ES-I3 (cell line): ENCODE data around the gene SIK3.
"Not testable (repeated sequence)": the region's sequence is repeated elsewhere in the genome, so short reads cannot be mapped to it uniquely, and the experiment has no call there.

ENCODE experiments used
- H3K36me3 ChIP-seq: 2 replicates; pipeline ENCODE4 v1.6.1; 2013; ENCODE audit warnings: mild to moderate bottlenecking, low read length, control low read depth, moderate library complexity; ENCODE audit not compliant: insufficient read depth
- H3K4me1 ChIP-seq: 2 replicates; pipeline ENCODE4 v1.6.1; 2013; ENCODE audit warnings: mild to moderate bottlenecking, control low read depth, low read length; ENCODE audit not compliant: insufficient read depth
- H3K9ac ChIP-seq: 2 replicates; pipeline ENCODE4 v1.6.1; 2013; ENCODE audit warnings: low read depth, mild to moderate bottlenecking, low read length, moderate library complexity
- H3K9me3 ChIP-seq: 2 replicates; pipeline ENCODE4 v1.6.1; 2013; ENCODE audit warnings: mild to moderate bottlenecking, low read length, moderate library complexity; ENCODE audit not compliant: control insufficient read depth, insufficient read depth

Gene SIK3

DNA sequence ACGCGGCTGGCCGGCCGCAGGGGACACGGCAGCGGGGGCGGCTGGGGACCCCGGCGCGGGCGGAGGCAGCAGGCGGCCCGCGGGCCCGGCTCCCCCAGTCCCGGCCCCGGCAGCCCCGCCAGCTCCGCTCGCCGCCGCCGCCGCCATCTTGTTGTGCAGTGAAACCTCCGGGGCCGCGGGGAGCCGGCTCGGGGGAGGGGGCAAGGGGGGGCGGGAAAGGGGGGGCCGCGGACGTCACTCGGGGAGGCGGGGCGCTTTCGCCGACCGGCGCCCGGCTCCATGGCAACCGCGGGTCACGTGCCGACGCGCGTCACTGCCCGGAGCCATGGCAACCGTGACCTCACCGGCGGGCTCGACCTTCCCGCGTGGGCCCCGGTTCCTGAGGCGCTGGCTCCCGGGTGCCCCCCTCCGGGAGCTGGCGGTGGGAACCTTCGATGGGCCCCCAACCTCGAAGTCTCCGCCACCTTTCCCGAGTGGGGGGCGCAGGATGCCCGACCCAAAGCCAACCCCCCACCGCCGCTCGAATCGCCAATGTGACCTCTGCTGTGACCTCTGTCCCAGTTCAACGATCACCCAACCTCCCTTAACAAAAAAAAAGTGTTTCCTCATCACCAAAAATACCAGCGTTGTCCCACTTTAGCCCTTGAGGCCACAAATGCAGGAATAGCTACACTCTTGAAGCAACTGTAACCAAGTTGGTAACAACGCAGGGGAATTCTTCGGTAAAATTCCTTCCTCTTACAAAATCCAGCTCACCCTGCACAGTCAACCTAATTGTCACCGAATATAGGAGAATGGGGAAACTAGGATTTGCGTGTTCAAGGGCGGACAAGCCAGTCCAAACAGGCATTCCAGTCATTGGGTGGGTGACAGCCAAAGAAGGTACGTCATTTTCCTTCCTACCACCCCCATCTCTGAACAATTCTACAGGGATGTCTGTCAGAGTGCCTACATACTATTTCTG lies at the start of gene SIK3:
Gene SIK3, minus strand, starts transcription at position 160 of the 964 bp plus-strand sequence. Its CDS starts 13 bp downstream, at position 147.
- no peaks in the 10 kb centered on the region for H3K9me3 ChIP-seq
- H3K36me3 ChIP-seq = no peaks in the 10 kb centered on the region
- H3K9ac ChIP-seq = peak within 1 kb of the TSS; percentile 90
- H3K4me1 ChIP-seq = peaks cover 23% of the 10 kb centered on the region

DNA sequence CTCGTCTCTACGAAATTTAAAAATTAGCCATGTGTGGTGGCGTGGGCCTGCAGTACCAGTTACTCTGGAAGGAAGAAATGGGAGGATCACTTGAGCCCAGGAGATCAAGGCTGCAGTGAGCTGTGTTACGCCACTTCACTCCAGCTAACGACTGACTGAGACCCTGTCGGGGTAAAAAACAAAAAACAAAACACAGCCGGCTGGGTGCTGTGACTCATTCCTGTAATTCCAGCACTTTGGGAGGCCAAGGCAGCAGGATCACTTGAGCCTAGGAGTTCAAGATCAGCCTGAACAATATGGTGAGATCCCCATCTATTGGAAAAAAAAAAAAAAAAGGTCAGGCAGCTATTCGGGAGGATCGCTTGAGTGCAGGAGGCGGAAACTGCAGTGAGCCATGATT lies 48.3 kb upstream of the SIK3 start:
- H3K9ac ChIP-seq = no peak overlapping the region
- H3K36me3 ChIP-seq = peaks cover 12% of the 10 kb centered on the region
- peaks cover 11% of the 10 kb centered on the region; the same call in 1 of the 2 replicates for H3K4me1 ChIP-seq
- no peaks in the 10 kb centered on the region for H3K9me3 ChIP-seq

DNA sequence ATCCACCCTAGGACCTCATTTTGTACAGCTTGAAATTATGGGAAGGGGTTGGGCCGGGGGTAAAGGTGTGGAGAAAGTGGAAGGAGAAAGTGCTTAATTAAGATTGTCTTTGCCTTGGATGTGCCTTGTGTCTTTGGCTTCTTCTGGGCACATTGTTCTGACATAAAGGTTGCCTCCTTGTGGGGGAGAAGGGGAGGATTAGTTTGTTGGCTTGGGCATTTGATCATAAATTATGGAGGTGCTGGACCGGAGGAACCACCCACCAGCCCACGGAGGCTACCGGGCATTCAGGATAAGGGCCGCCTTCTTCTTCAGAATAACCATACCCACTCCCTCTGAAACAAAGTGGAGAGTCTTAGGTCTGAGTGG lies 47.1 kb upstream of the SIK3 start:
- H3K4me1 ChIP-seq = peaks cover 11% of the 10 kb centered on the region; the same call in 1 of the 2 replicates
- H3K36me3 ChIP-seq = peaks cover 12% of the 10 kb centered on the region
- no peaks in the 10 kb centered on the region for H3K9me3 ChIP-seq
- peak overlapping the region; percentile 99 for H3K9ac ChIP-seq

DNA sequence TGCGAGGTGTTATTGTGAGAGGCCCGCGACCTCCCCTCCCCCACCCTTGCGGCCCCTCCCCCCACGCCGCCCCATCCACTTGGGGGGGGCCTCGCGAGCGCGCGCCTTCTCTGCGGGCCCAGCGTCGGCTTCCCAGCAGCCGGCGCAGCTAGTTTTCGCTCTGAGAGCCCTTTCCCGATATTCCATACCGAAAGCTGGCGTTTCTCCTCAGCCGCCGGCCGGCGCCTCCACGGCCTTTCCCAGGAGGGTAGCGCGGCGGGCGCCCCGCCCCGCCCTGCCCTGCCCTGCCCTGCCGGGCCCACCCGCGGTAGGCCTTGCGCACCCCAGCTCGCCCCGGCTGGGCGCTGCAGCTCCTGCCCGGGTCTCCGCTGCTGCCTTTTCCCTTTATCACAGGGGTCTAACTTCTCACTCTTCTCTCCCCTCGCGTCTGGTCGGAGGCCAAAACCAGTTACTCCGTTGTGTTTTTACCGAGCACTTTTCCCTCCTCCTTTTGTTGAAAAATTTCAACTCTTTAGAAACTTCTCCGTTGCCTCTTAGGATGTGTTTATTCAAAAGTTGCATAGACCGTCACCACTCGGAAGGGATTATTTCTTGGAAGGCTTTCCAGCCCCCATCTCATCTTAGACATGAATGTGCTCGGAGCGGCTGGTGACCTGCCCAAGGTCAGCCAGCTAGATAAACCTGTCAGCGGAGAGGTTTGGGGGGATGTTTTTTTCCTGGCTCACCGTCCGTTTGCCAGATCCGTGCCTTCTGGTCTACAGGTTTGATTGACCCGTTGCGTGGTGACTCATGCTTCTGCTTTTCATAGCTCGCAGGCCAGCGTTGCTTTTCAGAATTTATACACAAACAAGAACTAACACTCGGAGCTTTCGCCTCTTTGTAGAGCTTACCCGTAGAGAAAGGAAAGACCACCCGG lies 46.5 kb upstream of the SIK3 start:
- H3K9ac ChIP-seq = peak overlapping the region; percentile 99
- no peaks in the 10 kb centered on the region for H3K9me3 ChIP-seq
- H3K4me1 ChIP-seq = peaks cover 11% of the 10 kb centered on the region; the same call in 1 of the 2 replicates
- peaks cover 12% of the 10 kb centered on the region for H3K36me3 ChIP-seq

DNA sequence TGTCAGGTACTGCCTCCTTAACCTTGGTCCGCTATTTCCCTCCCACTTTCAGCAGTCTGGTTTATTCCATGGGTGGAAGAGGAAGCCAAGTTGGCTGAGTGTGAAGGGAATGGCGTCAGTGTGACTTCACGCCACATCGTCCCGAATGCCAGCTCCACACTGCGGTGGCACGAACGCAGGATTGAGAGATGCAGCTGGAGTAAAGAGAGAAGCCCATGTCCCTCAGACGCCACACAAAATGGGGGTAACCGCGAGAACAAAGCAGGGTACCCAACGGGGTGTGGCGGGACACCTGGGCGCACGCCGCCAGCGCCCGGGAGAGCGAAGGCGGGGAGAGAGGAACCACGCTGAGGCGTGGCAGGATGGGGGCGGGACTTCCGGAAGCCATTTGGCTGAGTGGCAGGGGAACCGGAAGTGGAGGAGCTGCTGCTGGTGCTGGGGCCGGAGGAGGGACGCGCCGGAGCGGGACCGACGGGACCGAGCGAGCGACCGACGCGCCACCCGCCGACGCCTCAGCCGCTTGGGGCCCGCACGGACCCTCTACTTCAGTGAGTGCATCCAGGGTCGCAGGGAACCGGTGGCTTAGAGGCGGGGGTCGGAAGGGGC lies 45.7 kb upstream of the SIK3 start, which contains the start of gene PAFAH1B2:
Gene PAFAH1B2, plus strand, starts transcription at position 417 of the 606 bp plus-strand sequence. CDS start 8,161 bp downstream, outside the sequence.
- Histone ChIP-seq H3K9me3 (no peaks in the 10 kb centered on the region), H3K9ac (peak within 1 kb of the TSS; percentile 99), H3K36me3 (peaks cover 12% of the 10 kb centered on the region), H3K4me1 (peaks cover 11% of the 10 kb centered on the region; the same call in 1 of the 2 replicates)

DNA sequence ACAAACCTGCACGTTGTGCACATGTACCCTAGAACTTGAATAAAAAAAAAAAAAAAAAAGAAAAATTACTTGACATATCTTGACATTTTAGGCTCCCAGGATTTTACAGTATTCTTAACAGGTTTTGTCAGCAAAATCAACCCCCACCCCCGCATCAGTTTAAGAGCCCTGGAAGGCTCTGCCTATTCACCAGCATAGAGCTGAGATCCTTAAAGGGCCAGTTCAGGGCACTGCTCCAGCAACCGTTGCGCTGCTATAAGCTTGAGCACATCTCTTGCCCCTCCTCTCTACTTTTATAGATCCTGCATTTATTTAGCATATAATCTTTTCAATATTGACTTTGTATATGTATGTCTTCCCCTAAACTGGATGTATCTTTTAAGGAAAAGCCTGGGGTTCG lies 45.2 kb upstream of the SIK3 start:
- H3K9me3 ChIP-seq = no peaks in the 10 kb centered on the region
- peaks cover 11% of the 10 kb centered on the region; the same call in 1 of the 2 replicates for H3K4me1 ChIP-seq
- peaks cover 12% of the 10 kb centered on the region for H3K36me3 ChIP-seq
- peak overlapping the region; percentile 99 for H3K9ac ChIP-seq

DNA sequence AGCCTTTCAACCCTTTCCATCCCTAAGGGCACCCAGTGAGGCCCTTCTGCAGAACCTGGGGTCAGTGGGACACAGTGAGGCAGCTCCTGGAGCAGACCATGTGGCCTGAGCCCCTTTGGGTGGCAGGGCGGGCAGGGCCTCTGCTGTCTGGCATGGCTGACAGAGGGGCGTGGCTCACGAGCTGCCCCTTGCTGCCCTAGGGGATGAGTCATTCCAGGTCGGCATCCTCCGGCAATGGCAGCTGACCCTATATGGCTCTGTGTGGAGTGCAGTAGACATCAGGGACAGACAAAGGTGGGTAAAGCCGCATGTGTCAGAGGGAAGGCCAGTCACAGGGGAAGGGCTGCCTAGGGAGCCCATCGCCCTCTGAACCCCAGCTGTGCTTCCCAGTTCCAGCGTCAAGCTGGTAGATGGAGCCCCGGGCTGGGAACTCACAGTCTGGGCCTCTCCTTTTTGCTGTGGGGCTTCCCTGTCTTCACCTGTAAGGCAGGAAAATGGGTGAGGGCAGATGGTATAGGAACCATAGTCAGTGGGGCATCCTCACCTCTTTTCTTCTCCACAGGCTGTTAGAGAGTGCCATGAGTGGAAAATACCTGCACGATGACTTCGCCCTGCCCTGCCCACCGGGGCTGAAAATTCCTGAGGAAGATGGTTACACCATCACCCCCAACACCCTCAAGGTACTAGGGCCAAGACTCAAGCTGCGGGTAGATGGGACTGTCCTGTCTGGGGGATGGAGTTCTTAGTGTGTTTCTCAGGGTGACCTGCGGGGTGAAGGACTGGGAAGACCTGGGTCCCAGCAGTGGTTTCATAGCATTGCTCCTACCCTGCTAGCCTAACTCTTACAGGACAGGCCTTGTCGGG lies 39.2 kb upstream of the SIK3 start:
- H3K9ac ChIP-seq, H3K4me1 ChIP-seq, H3K36me3 ChIP-seq, H3K9me3 ChIP-seq: not testable (repeated sequence)

DNA sequence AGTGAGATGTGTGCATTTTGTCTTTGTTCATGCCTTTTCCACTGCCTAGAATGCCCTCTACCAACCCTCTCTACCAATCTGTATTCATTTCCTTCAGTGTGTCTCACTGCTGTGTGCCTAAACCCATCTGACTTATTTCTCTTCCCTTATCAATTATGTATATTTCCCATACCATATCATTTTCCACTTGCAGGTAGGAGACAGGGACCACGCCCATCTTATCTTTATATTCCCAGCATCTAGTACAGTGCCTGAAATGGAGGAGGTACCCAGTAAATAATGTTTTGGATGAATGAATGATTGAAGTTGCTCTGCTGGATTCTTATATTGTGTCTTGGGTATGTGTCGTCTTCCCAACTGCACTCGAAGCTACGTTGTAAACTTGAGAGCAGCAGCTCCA lies 36.8 kb upstream of the SIK3 start:
- H3K9ac ChIP-seq, H3K4me1 ChIP-seq, H3K9me3 ChIP-seq, H3K36me3 ChIP-seq: not testable (repeated sequence)

DNA sequence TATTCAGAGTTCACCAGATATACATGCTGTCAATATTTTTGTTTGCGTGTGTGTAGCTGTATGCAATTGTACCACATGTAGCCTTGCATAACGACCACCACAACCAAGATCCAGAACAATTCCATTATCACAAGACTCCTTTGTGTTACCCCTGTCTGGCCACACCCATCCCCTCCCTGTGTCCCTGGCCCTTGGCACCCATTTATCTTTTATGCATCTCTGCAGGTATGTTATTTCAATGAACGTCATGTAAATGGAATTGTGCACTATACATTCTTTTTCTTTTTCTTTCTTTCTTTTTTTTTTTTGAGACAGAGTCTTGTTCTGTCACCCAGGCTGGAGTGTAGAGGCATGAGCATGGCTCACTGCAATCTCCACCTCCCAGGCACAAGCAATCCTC lies 36.2 kb upstream of the SIK3 start:
- Histone ChIP-seq H3K9ac (no peak overlapping the region), H3K36me3 (no peaks in the 10 kb centered on the region), H3K9me3 (no peaks in the 10 kb centered on the region), H3K4me1 (peaks cover 4% of the 10 kb centered on the region; the same call in 1 of the 2 replicates)

DNA sequence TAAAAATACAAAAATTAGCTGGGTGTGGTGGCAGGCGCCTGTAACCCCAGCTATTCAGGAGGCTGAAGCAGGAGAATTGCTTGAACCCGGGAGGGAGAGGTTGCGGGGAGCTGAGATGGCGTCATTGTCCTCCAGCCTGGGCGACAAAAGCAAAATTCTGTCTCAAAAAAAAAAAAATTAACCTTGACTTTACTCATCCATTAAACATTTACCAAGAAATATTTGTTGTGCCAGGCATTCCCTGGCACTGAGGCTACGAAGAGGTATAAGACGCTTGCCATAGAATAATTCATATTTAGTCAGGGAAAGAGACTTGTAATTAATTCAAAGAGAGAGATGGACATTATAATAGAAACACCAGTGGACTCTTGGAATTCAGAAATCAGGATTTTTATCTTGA lies 32.7 kb upstream of the SIK3 start:
- Histone ChIP-seq H3K9me3 (no peaks in the 10 kb centered on the region), H3K4me1 (no peaks in the 10 kb centered on the region), H3K9ac (no peak overlapping the region), H3K36me3 (no peaks in the 10 kb centered on the region)

DNA sequence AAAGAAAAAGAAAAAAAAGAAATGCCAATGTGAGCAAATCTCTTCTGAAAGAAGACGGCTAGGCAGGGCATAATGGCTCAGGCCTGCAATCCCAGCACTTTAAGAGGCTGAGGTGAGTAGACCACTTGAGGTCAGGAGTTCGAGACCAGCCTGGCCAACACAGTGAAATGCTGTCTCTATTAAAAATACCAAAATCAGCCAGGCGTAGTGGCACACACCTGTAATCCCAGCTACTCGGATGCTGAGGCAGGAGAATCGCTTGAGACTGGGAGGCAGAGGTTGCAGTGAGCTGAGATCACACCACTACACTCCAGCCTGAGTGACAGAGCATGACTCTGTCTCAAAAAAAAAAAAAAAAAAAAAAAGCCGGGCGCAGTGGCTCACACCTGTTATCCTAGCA lies 32.2 kb upstream of the SIK3 start:
- not testable (repeated sequence) for H3K9ac ChIP-seq, H3K9me3 ChIP-seq, H3K36me3 ChIP-seq, H3K4me1 ChIP-seq

DNA sequence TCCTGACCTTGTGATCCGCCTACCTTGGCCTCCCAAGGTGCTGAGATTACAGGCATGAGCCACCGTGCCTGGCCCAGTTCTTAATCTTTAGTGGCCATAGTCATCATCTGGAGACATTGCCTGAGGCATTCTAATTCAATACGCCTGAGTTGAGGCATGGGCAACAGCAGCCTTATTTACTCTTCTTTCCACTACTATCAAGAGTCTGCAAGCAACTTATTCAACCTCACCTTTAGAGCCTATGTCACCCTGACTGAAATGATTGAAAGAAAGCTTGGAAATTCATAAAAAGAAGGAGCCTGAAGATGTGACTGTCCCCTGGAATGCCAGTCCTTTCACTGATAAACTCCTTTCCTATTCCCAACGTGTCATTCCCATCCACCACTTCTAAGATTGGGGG lies 30.1 kb upstream of the SIK3 start:
- H3K9ac ChIP-seq = no peak overlapping the region
- no peaks in the 10 kb centered on the region for H3K4me1 ChIP-seq
- no peaks in the 10 kb centered on the region for H3K36me3 ChIP-seq
- H3K9me3 ChIP-seq = no peaks in the 10 kb centered on the region

DNA sequence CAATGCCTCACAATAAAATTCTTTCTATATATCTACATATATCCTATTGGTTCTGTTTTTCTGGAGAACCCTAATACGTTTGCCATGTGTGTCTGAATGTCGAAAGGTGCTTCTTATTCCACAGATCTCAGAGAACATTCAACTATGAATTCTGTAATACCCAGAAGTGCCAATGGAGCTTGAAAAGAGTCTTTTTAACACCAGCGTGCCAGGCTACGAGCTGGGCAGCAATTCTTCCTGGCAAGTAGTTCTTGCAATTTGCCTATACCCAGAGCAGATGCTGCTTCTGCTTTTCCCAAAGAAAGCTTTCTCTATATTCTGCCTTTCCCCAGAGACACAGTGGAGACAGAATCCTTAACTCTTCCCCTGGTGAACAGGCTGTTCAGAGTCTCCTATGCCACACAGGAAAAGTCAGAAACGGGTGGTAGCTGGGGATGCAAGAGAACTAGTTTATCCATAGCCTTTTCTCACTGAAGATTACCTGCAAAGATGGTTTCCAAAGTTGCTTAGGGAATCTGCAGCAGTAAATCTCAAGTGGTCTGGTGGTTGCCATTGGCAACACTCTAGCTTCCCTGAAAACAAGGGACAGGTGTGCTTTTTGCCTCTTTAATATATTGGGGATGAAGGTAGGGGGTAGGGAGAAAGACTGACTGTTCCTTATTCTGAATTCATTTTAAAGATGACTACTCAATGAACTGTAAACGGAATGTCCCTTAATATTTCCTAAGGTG lies 29.1 kb upstream of the SIK3 start:
- Histone ChIP-seq H3K4me1 (no peaks in the 10 kb centered on the region), H3K9ac (no peak overlapping the region), H3K36me3 (no peaks in the 10 kb centered on the region), H3K9me3 (no peaks in the 10 kb centered on the region)
